Sigmoid colon (tissue), 3 donors: Measurements from ENCODE around the gene MYO15A.

Source experiments
- POLR2A ChIP-seq, 2 donors: fragments of 450-650 bp; IDR thresholded peaks; one replicate each; pipeline ENCODE4 v1.6.1; 2016; ENCODE audit warnings: antibody characterized with exemption in 2 of 2, mild to moderate bottlenecking in 2 of 2, moderate library complexity in 2 of 2
- TF ChIP-seq, protein P1 (sequence below), 4 experiments: fragments of 450-650 bp in 3 of 4; fragments of 200-600 bp in 1 of 4; IDR thresholded peaks; one replicate each; pipeline ENCODE4 v1.5.1; 2016 to 2019; ENCODE audit warnings: antibody characterized with exemption in 4 of 4, mild to moderate bottlenecking in 3 of 4, moderate library complexity in 2 of 4

GRCh38 chr17:18074566-18075272 lies 33.8 kb upstream of the MYO15A start:
- no peak for TF ChIP-seq POLR2A (IDR thresholded peaks at IDR 0.05)
- TF ChIP-seq, protein P1, sequence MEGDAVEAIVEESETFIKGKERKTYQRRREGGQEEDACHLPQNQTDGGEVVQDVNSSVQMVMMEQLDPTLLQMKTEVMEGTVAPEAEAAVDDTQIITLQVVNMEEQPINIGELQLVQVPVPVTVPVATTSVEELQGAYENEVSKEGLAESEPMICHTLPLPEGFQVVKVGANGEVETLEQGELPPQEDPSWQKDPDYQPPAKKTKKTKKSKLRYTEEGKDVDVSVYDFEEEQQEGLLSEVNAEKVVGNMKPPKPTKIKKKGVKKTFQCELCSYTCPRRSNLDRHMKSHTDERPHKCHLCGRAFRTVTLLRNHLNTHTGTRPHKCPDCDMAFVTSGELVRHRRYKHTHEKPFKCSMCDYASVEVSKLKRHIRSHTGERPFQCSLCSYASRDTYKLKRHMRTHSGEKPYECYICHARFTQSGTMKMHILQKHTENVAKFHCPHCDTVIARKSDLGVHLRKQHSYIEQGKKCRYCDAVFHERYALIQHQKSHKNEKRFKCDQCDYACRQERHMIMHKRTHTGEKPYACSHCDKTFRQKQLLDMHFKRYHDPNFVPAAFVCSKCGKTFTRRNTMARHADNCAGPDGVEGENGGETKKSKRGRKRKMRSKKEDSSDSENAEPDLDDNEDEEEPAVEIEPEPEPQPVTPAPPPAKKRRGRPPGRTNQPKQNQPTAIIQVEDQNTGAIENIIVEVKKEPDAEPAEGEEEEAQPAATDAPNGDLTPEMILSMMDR (IDR thresholded peaks at IDR 0.05): no peak
